Kidney capillary endothelial cell (primary cell): ENCODE data around the gene FLG2.
"Not testable (repeated sequence)": the region's sequence is repeated elsewhere in the genome, so short reads cannot be mapped to it uniquely, and the experiment has no call there.

Experiments
- DNase-seq: peaks from one replicate; pipeline ENCODE4 v3.0.0-alpha.2; 2018; ENCODE audit warnings: low spot score

Gene FLG2

GRCh38 chr1:152312169-152312568, 47.6 kb downstream of the FLG2 start:
- not testable (repeated sequence) for DNase-seq

- no peak for DNase-seq
These were observed 49.9 kb downstream of the FLG2 start for GRCh38 chr1:152309955-152310354.

- DNase-seq, result not testable (repeated sequence)
These were observed 50.4 kb downstream of the FLG2 start for GRCh38 chr1:152309320-152309901.

- not testable (repeated sequence) for DNase-seq
These were observed 51.0 kb downstream of the FLG2 start for GRCh38 chr1:152308758-152309157.

- not testable (repeated sequence) for DNase-seq
These were observed 51.8 kb downstream of the FLG2 start for GRCh38 chr1:152307970-152308369.

GRCh38 chr1:152306123-152306522, 53.7 kb downstream of the FLG2 start:
- not testable (repeated sequence) for DNase-seq

GRCh38 chr1:152304773-152305172, 55.0 kb downstream of the FLG2 start:
- DNase-seq, result not testable (repeated sequence)

GRCh38 chr1:152303139-152303872, 56.5 kb downstream of the FLG2 start:
- DNase-seq, result not testable (repeated sequence)
